GM04503 (cell line): ENCODE data around the gene TBC1D23.

ENCODE experiments used
- DNase-seq: peaks from one replicate; pipeline ENCODE4 v3.0.0-alpha.2; 2012; ENCODE audit warnings: low read depth

The TBC1D23 gene

DNA sequence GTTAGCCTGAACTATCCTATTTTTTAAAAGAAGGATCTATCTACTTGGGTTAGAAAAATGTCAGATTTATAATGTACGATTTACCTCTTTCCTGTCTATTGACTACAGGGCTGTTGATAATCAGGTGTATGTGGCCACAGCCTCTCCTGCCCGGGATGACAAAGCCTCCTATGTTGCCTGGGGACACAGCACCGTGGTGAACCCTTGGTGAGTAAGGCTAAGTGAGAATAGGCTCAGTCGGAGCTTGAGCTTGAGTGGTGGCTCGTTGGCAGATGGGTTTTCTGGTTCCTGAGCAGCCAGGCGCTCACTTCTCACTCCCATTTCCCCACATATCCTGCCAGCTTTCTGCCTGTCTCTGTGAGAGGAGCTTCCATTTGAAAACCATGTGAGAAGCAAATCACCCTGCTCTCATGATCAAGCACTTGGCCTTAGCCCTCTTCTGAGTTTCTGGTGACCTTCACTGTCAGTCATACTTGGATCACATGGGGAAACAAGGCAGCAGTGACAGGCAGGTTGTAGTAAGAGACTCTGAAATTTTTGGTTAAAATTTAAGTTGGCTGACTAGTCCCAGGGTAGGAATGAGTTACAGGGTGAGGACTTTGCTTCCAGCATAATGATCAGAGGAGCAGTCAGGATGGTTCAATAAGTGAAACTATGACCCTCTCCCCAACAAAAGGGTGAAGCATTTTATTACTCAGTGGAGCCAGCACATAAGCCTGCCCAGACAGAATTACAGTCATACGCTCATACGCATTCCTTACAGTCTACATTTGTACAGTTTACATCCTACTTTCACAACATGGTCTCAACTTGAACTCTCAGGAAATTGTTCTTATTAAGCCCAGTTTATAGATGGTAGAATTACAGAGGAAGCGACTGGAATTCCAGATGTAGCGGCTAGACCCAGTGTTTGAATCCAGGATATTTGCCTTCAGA lies 91.8 kb downstream of the TBC1D23 start:
- no peak for DNase-seq

DNA sequence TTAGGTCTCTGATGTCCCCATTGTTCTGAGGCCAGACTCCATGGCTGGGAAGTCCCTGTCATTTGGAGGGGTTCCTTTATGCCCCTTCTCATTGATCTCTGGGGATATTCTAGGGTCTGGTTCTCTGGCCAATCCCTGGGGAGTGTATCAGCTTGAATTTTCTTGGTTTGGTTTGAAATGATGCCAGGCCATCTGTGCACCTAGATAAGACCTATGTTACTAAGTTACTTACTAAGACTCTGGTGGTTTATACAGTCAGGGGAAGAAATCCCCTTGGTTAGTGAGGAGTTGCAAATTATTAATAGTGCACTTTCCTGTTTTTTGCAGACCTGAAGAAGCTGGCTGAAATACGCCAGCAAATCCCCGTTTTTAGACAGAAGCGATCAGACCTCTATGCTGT lies 94.1 kb downstream of the TBC1D23 start:
- no peak for DNase-seq

DNA sequence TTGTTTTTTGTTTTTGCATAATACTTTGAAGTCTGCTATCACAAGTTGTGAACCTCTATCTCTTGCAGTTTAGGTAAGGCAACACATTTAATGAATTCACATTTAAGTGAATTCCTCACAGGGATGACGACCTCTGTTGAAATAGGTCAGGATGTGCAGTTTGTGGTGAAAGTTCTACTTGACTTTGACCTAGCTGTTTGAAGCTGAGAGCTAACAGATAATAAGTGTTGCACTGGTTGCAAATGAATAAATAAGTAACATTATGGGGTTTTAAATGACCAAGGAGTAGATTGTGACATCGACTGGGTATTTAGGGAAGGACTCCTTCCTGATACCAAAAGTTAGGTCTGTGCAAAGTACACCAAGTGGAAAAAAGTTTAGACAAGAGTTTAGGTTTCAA lies 97.6 kb downstream of the TBC1D23 start:
- DNase-seq: no peak

DNA sequence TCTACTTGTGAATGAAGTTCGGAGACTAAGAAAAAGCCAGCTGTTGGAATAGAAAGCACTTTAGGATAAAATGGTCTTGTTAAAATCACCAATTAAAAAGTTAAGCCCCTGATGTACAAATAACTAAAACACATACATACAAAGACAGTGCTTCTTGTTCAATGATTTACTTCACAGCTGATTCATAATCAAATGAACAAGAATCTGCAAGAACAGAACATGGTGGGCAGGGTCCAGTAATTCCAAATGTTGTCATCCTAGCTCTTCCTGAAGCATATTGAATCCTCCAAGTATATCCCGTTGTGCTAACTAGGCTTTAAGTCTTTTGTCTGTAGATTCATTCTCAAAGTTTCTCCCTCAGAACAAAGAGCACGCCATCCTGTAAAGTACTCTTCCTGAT lies 98.2 kb downstream of the TBC1D23 start:
- no peak for DNase-seq

DNA sequence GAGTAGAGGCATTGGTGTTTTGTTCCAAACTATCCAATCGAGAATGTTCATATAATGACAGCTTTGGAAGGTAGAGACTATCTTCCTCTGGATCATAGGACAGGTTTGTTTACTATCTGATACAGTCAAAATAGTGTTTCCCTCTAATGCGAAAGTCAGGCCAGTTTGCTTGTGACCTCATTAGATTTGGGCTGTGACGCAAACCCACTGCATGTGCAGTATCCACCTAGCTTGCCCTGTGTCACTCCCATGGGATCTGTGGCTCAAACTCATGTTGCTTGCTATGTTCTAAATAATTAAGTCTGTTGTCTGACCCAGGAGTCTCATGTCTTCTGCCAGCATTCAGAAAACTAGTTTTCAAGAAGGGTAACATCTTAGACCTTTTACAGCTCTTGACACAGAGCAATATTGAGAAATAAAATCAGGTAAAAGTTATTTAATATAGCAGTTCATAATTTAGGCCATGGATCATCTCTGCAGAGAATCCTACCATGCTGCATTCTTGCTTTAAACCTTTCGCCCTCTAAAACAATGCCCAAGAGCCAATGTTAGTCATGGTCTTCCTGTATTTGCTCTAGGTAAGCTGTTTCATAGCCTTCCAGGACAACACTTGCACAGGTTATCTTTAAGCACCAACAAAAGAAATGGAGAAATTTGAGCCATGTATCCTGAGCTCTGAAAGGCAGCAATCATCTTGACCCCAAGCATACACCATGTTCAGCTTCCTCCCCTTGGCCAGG lies 100.1 kb downstream of the TBC1D23 start:
- no peak for DNase-seq

DNA sequence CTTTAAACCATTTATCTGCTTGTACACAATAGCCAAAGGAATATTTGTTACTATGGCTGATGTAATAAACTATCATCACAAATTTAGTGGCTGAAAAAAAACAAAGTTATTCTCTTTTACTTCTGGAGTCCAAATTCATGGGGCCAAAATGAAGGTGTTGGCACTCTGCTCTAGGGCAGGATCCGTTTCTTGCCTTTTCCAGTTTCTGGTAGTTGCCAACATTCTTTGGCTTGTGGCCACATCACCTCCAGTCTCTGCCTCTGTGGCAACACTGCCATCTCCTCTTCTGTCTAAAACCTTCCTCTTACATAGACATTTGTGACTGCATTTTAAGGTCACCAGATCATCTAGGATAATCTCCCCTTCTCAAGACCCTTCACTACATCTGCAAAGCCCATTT lies 101.1 kb downstream of the TBC1D23 start:
- DNase-seq: no peak

DNA sequence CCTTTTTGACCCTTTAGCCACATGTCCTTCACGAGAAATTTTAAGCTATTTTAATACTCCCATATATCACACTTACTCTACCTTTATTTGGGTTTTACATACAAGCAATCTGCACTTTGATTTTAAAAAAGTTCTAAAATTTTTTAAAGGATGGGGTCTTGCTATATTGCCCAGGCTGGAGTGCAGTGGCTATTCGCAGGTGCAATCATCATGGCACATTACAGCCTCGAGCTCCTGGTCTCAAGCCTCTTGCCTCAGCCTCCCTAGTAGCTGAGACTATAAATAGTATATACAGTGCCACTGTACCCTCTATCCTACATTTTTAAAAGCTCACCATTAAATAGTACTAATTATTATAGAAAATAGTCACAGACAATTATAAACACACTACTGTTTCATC lies 103.6 kb downstream of the TBC1D23 start:
- no peak for DNase-seq

DNA sequence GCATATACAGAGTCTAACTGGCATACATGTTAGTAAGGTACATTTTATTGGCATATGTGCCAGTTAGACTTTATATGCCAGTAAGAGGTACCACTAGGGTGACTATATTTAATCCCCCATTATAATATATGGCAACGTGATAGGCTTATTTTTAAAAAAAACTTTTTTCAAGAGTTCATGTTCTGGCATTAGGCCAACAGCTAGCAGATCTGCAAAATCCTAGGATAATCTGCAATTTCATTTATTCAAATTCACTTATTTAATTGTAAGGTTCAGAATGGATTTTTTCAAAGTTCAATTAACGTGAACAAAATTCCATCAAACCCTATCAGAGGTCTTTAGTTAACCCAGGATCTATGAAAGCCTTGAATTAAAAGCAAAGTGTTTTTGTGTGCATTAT lies 105.6 kb downstream of the TBC1D23 start:
- DNase-seq: no peak

DNA sequence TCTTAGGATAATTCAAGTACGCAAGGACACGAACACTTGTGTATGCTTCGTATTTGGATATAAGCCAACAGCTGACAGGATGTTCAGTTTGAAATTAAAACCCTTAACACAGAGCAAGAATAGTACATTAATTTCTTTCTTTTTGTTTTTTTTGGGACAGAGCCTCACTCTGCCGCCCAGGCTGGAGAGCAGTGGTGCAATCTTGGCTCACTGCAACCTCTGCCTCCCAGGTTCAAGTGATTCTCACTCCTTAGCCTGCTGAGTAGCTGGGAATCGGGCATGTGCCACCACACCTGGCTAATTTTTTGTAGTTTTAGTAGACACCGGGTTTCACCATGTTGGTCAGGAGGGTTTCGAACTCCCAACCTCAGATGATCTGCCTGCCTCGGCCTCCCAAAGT lies 107.6 kb downstream of the TBC1D23 start:
- DNase-seq: no peak

DNA sequence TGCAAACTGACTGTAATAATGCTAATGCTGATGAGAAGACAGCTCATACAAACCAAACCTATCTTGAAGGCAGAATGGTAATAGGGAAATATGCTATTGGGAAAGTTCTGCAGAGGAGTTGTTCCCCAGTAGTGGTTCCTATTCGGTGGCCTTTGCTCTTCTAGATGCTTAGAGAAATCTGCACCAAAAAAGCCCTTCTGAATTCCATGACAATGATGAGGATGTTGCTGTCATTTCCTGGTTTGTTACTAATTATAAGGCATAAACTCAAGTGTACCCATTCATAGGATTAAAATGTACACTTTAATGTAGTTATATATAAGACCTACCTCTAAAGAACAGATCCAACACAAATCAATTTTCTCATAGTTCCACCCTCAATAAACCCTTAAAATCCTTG lies 110.0 kb downstream of the TBC1D23 start:
- no peak for DNase-seq

DNA sequence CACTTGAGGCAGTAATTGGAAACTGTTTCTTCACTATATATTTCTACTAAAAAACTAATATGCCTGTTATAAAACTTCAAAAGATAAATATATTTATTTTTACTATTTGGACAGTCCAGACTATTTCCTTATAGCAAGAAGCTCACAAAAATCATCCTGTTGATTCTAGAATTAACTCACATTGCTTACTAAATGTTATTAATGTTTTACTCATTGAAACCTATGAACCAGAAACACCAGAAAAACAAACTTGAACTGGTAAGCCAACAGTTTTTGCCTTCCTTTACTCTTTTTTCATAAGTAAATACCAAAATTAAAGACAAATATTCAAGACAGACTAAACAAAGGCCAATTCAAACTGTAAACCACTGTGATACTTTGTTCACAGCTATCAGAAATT lies 113.7 kb downstream of the TBC1D23 start:
- no peak for DNase-seq
